Activated gamma-delta T cell treated with Interleukin-2 at 50 U/mL for 16 hours (primary cell): ENCODE measurements around the gene LIN9.
"Not testable (repeated sequence)": the region's sequence is repeated elsewhere in the genome, so short reads cannot be mapped to it uniquely, and the experiment has no call there.

Experiments used
- DNase-seq: peaks from one replicate; pipeline ENCODE4 v3.0.0-alpha.2; 2020

Gene LIN9

GRCh38 chr1:226209307-226210059 is 99.5 kb downstream of the LIN9 start:
- no peak for DNase-seq

GRCh38 chr1:226207048-226207447 is 101.9 kb downstream of the LIN9 start:
- DNase-seq = no peak

- DNase-seq = no peak
These were observed 104.8 kb downstream of the LIN9 start for GRCh38 chr1:226204198-226204597.

GRCh38 chr1:226203655-226204054 is 105.3 kb downstream of the LIN9 start:
- DNase-seq = no peak

GRCh38 chr1:226203240-226203639 is 105.7 kb downstream of the LIN9 start:
- DNase-seq = no peak

GRCh38 chr1:226202666-226203065 is 106.3 kb downstream of the LIN9 start:
- not testable (repeated sequence) for DNase-seq

- no peak for DNase-seq
These were observed 106.7 kb downstream of the LIN9 start for GRCh38 chr1:226202246-226202645.

- no peak for DNase-seq
These were observed 107.9 kb downstream of the LIN9 start for GRCh38 chr1:226201029-226201593.

- DNase-seq = no peak
These were observed 109.0 kb downstream of the LIN9 start for GRCh38 chr1:226199971-226200370.

- no peak for DNase-seq
These were observed 113.8 kb downstream of the LIN9 start for GRCh38 chr1:226195144-226195543.

- DNase-seq = no peak
These were observed 121.6 kb downstream of the LIN9 start for GRCh38 chr1:226187380-226187779.

GRCh38 chr1:226187019-226187322 is 122.0 kb downstream of the LIN9 start:
- DNase-seq = no peak

- DNase-seq = peak; percentile 83
These were observed 122.6 kb downstream of the LIN9 start, which contains the start of gene ACBD3 for GRCh38 chr1:226186124-226187018. TSS of gene ACBD3 (minus strand) at chr1:226186741. CDS start at chr1:226186675, 66 bp downstream.

- DNase-seq = no peak
These were observed 123.6 kb downstream of the LIN9 start for GRCh38 chr1:226185141-226186036.

GRCh38 chr1:226181996-226182714 is 126.8 kb downstream of the LIN9 start:
- DNase-seq = no peak
